ENCODE data around the gene ZNF716.

GRCh38 chr7:57438244-57438643 is 11.7 kb upstream of the ZNF716 start:
- TF ChIP-seq CTCF (IDR thresholded peaks at IDR 0.05) (no peak), POLR2A (IDR thresholded peaks at IDR 0.05) (no peak), POLR2AphosphoS5 (IDR thresholded peaks at IDR 0.05) (no peak)
